Measurements from ENCODE around the gene SOCS4. TPM values are rescaled to one million over a fixed set of nuclear protein-coding genes. Genes with fewer than 3 reads are reported as not detected.
A peak's percentile ranks its signal among the peaks of the same experiment; 100 is the strongest.

The SOCS4 gene
- total RNA-seq: 10 to 100 TPM in 3 of 4 donors, 1 to 10 TPM in 1; 9.7 to 19.3 (median 14.3) TPM

GRCh38 chr14:55026793-55027561, at the start of gene SOCS4, which contains the start of gene WDHD1:
SOCS4 (plus strand) TSS chr14:55027236; CDS start chr14:55043042, 15,806 bp downstream.
WDHD1 (minus strand) TSS chr14:55027099; CDS start chr14:55026787, 312 bp downstream.
- Histone ChIP-seq H3K36me3 (no peaks in the 10 kb centered on the region), H3K9me3 (no peaks in the 10 kb centered on the region), H3K27ac (peak within 1 kb of the TSS; percentile 84 to 94 (median 88)), H3K27me3 (no peaks in the 10 kb centered on the region), H3K4me3 (peak within 1 kb of the TSS; percentile 75 to 85 (median 80)), H3K4me1 (peaks cover 25 to 29% of the 10 kb centered on the region in 2 donors)
- ATAC-seq (peak; percentile 99), DNase-seq (peak; percentile 91)
- TF ChIP-seq POLR2A (IDR thresholded peaks at IDR 0.05) (peak; percentile 61 to 65), CTCF (IDR thresholded peaks at IDR 0.05 in 4 of 5, conservative IDR thresholded peaks at IDR 0.05 in 1 of 5) (peak in 3 of 5 experiments; percentile 21 to 24 (median 22))
- in situ Hi-C loops (cut with MboI; ENCODE audit: low sequenced_read_pairs in 4 of 4) (no loop called here), intact Hi-C loops (cut with DNase I; ENCODE audit: low total_unique reads) (loop anchor here (1.0 to 10.0 kb wide), 2 partner anchors 25 to 122 kb away; partner anchors contain the start of gene GCH1)

GRCh38 chr14:54979039-54979438, 48.0 kb upstream of the SOCS4 start:
- intact Hi-C loops (cut with DNase I; ENCODE audit: low total_unique reads): no loop called here

GRCh38 chr14:54981698-54982097, 45.3 kb upstream of the SOCS4 start:
- H3K4me3 ChIP-seq: no peak overlapping the region
- TF ChIP-seq CTCF (IDR thresholded peaks at IDR 0.05 in 4 of 5, conservative IDR thresholded peaks at IDR 0.05 in 1 of 5) (peak in 1 of 5 experiments; percentile 27), POLR2A (IDR thresholded peaks at IDR 0.05) (no peak)
- H3K9me3 ChIP-seq: no peaks in the 10 kb centered on the region
- in situ Hi-C loops (cut with MboI; ENCODE audit: low sequenced_read_pairs in 4 of 4): no loop called here
- no peak overlapping the region for H3K27ac ChIP-seq
- H3K27me3 ChIP-seq: no peaks in the 10 kb centered on the region
- intact Hi-C loops (cut with DNase I; ENCODE audit: low total_unique reads): no loop called here
- ATAC-seq (no peak), DNase-seq (no peak)
- no peaks in the 10 kb centered on the region for H3K36me3 ChIP-seq
- no peaks in the 10 kb centered on the region for H3K4me1 ChIP-seq

More at GRCh38 chr14:54979039-54979438, 48.0 kb upstream of the SOCS4 start:
- Histone ChIP-seq H3K27me3 (no peaks in the 10 kb centered on the region), H3K36me3 (no peaks in the 10 kb centered on the region), H3K27ac (no peak overlapping the region), H3K4me3 (no peak overlapping the region), H3K9me3 (no peaks in the 10 kb centered on the region), H3K4me1 (no peaks in the 10 kb centered on the region)
- TF ChIP-seq CTCF (IDR thresholded peaks at IDR 0.05 in 4 of 5, conservative IDR thresholded peaks at IDR 0.05 in 1 of 5): no peak
- no peak for TF ChIP-seq POLR2A (IDR thresholded peaks at IDR 0.05)
- ATAC-seq: no peak
- in situ Hi-C loops (cut with MboI; ENCODE audit: low sequenced_read_pairs in 4 of 4): no loop called here
- no peak for DNase-seq

- no peak for ATAC-seq
- intact Hi-C loops (cut with DNase I; ENCODE audit: low total_unique reads): no loop called here
- Histone ChIP-seq H3K9me3 (no peaks in the 10 kb centered on the region), H3K36me3 (no peaks in the 10 kb centered on the region), H3K4me3 (no peak overlapping the region), H3K4me1 (no peaks in the 10 kb centered on the region), H3K27ac (no peak overlapping the region), H3K27me3 (no peaks in the 10 kb centered on the region)
- in situ Hi-C loops (cut with MboI; ENCODE audit: low sequenced_read_pairs in 4 of 4): no loop called here
- no peak for TF ChIP-seq POLR2A (IDR thresholded peaks at IDR 0.05)
- DNase-seq: no peak
These were observed 41.9 kb upstream of the SOCS4 start for GRCh38 chr14:54985156-54985555.

GRCh38 chr14:55000381-55000780, 26.7 kb upstream of the SOCS4 start:
- no peak for TF ChIP-seq POLR2A (IDR thresholded peaks at IDR 0.05)
- intact Hi-C loops (cut with DNase I; ENCODE audit: low total_unique reads) (no loop called here), in situ Hi-C loops (cut with MboI; ENCODE audit: low sequenced_read_pairs in 4 of 4) (no loop called here)
- Histone ChIP-seq H3K27ac (no peak overlapping the region), H3K9me3 (no peaks in the 10 kb centered on the region), H3K36me3 (no peaks in the 10 kb centered on the region), H3K4me3 (no peak overlapping the region), H3K27me3 (no peaks in the 10 kb centered on the region), H3K4me1 (no peaks in the 10 kb centered on the region)
- no peak for DNase-seq
- ATAC-seq: no peak
